IMR-90 (cell line): ENCODE measurements around the gene CLPSL2. TPM values are rescaled to one million over a fixed set of nuclear protein-coding genes. Genes with fewer than 3 reads are reported as not detected.

Experiments used
- ATAC-seq: fragments of 200-7000 bp; cut with Tn5 transposase; 2 replicates; pipeline ENCODE4 v1.9.1; 2020; ENCODE audit warnings: low read depth, mild to moderate bottlenecking, moderate library complexity
- BruUV-seq: library from RNA; stranded (reverse); fragments of 400-500 nt; replicated peaks from 2 replicates; lab custom pipeline; 2021; lab: Mats Ljungman, UMichigan
- CTCF ChIA-PET: fragments of 300-600 bp; formaldehyde crosslinking; extraction: SDS; loops from one replicate; lab custom pipeline; 2021; ENCODE audit warnings: antibody characterized with exemption; lab: Yijun Ruan, JAX
- POLR2A ChIA-PET: fragments of 300-600 bp; sonication (Branson Sonifier 250); formaldehyde crosslinking; loops from one replicate; lab custom pipeline; 2022; ENCODE audit warnings: antibody characterized with exemption; ENCODE audit not compliant: unreplicated experiment; lab: Charles Lee
- DNase-seq: peaks from one replicate; pipeline ENCODE4 v3.0.0; 2013
- H2AFZ ChIP-seq: replicated peaks from 2 replicates; pipeline ENCODE3; 2013; ENCODE audit warnings: low read length, mild to moderate bottlenecking; ENCODE audit not compliant: poor library complexity
- H2AK5ac ChIP-seq: 2 replicates; pipeline ENCODE4 v1.6.1; 2013; ENCODE audit warnings: low read depth, low read length, inconsistent platforms
- H2AK9ac ChIP-seq: replicated peaks from 2 replicates; pipeline ENCODE3; 2013; ENCODE audit warnings: mild to moderate bottlenecking, low read depth, low read length, moderate library complexity; ENCODE audit not compliant: poor library complexity
- H2BK120ac ChIP-seq: 2 replicates; pipeline ENCODE4 v1.6.1; 2013; ENCODE audit warnings: low read depth, low read length, inconsistent platforms
- H2BK15ac ChIP-seq: 3 replicates; pipeline ENCODE4 v1.6.1; 2013; ENCODE audit warnings: low read depth, low read length, inconsistent platforms
- H2BK20ac ChIP-seq: 2 replicates; pipeline ENCODE4 v1.6.1; 2013; ENCODE audit warnings: low read depth, mild to moderate bottlenecking, inconsistent platforms, low read length, moderate library complexity
- H2BK5ac ChIP-seq: 2 replicates; pipeline ENCODE4 v1.6.1; 2013; ENCODE audit warnings: mild to moderate bottlenecking, low read depth, low read length, inconsistent platforms; ENCODE audit not compliant: poor library complexity, severe bottlenecking
- H3K14ac ChIP-seq: replicated peaks from 2 replicates; pipeline ENCODE4 v1.6.1; 2013; ENCODE audit warnings: low read depth, low read length, inconsistent platforms
- H3K18ac ChIP-seq: 2 replicates; pipeline ENCODE4 v1.6.1; 2013; ENCODE audit warnings: low read depth, low read length, control low read depth
- H3K23ac ChIP-seq: 2 replicates; pipeline ENCODE4 v1.6.1; 2013; ENCODE audit warnings: low read depth, low read length, inconsistent platforms
- H3K27ac ChIP-seq: 2 replicates; pipeline ENCODE4 v1.5.1; 2013; ENCODE audit warnings: mild to moderate bottlenecking, control low read depth, low read length; ENCODE audit not compliant: insufficient read depth
- H3K27me3 ChIP-seq: 2 replicates; pipeline ENCODE4 v1.6.1; 2013; ENCODE audit warnings: low read length; ENCODE audit not compliant: control insufficient read depth, insufficient read depth
- H3K36me3 ChIP-seq: 2 replicates; pipeline ENCODE4 v1.6.1; 2013; ENCODE audit warnings: low read length, mixed read lengths; ENCODE audit not compliant: control insufficient read depth, insufficient read depth
- H3K4ac ChIP-seq: 2 replicates; pipeline ENCODE4 v1.6.1; 2013; ENCODE audit warnings: low read depth, low read length, inconsistent platforms
- H3K4me1 ChIP-seq: 2 replicates; pipeline ENCODE4 v1.6.1; 2013; ENCODE audit warnings: low read length, mixed read lengths; ENCODE audit not compliant: control insufficient read depth, insufficient read depth
- H3K4me2 ChIP-seq: 2 replicates; pipeline ENCODE4 v1.6.1; 2013; ENCODE audit warnings: low read depth, mild to moderate bottlenecking, control low read depth, low read length, moderate library complexity
- H3K4me3 ChIP-seq: 2 replicates; pipeline ENCODE4 v1.5.1; 2013; ENCODE audit warnings: low read depth, mild to moderate bottlenecking, control low read depth, low read length, moderate library complexity; ENCODE audit not compliant: insufficient read depth
- H3K56ac ChIP-seq: 2 replicates; pipeline ENCODE4 v1.6.1; 2013; ENCODE audit warnings: low read length, inconsistent platforms; ENCODE audit not compliant: insufficient read depth; ENCODE audit errors: extremely low read depth
- H3K79me1 ChIP-seq, 2 experiments: 2 replicates each; pipeline ENCODE4 v1.6.1; 2013; ENCODE audit warnings: low read length in 2 of 2, inconsistent platforms in 1 of 2, low read depth in 1 of 2
- H3K9ac ChIP-seq: 2 replicates; pipeline ENCODE4 v1.6.1; 2013; ENCODE audit warnings: low read depth, low read length, control low read depth
- H3K9me1 ChIP-seq: 2 replicates; pipeline ENCODE4 v1.6.1; 2013; ENCODE audit warnings: low read length, inconsistent platforms; ENCODE audit not compliant: insufficient read depth
- H3K9me3 ChIP-seq: 2 replicates; pipeline ENCODE4 v1.6.1; 2013; ENCODE audit warnings: low read length; ENCODE audit not compliant: control insufficient read depth, insufficient read depth
- H4K20me1 ChIP-seq: 2 replicates; pipeline ENCODE4 v1.6.1; 2013; ENCODE audit warnings: low read length, inconsistent platforms; ENCODE audit not compliant: insufficient read depth
- H4K5ac ChIP-seq: 2 replicates; pipeline ENCODE4 v1.6.1; 2013; ENCODE audit warnings: mild to moderate bottlenecking, low read depth, low read length, control low read depth
- H4K8ac ChIP-seq, 2 experiments: 2 replicates each; pipeline ENCODE4 v1.6.1; 2013; ENCODE audit warnings: low read depth in 2 of 2, low read length in 2 of 2, control low read depth in 1 of 2, inconsistent platforms in 1 of 2
- H4K91ac ChIP-seq: 2 replicates; pipeline ENCODE4 v1.6.1; 2013; ENCODE audit warnings: low read depth, low read length, inconsistent platforms; ENCODE audit not compliant: insufficient read depth
- CHD1 ChIP-seq: IDR thresholded peaks from 2 replicates; pipeline ENCODE4 v1.6.1; 2012; ENCODE audit warnings: low read depth, low read length, improper control_type of control experiment
- CTCF ChIP-seq: conservative IDR thresholded peaks from 2 replicates; pipeline ENCODE4 v1.5.1; 2012; ENCODE audit warnings: mild to moderate bottlenecking, low read depth, low read length, improper control_type of control experiment
- FOS ChIP-seq: fragments of 150-350 bp; IDR thresholded peaks from 2 replicates; pipeline ENCODE4 v1.6.1; 2016; ENCODE audit warnings: low read depth, low read length
- MAFK ChIP-seq: IDR thresholded peaks from 2 replicates; pipeline ENCODE4 v1.6.1; 2012; ENCODE audit warnings: low read depth, low read length, improper control_type of control experiment
- NFE2L2 ChIP-seq: fragments of 150-350 bp; IDR thresholded peaks from 2 replicates; pipeline ENCODE4 v1.6.1; 2016; ENCODE audit warnings: low read depth, mild to moderate bottlenecking, low read length
- POLR2A ChIP-seq: IDR thresholded peaks from 2 replicates; pipeline ENCODE4 v1.6.1; 2012; ENCODE audit warnings: mild to moderate bottlenecking, low read depth, low read length
- RAD21 ChIP-seq: IDR thresholded peaks from 2 replicates; pipeline ENCODE4 v1.6.1; 2012; ENCODE audit warnings: low read length, improper control_type of control experiment
- RCOR1 ChIP-seq: IDR thresholded peaks from 2 replicates; pipeline ENCODE4 v1.6.1; 2012; ENCODE audit warnings: mild to moderate bottlenecking, low read length, improper control_type of control experiment; ENCODE audit not compliant: insufficient replicate concordance
- RFX5 ChIP-seq: IDR thresholded peaks from 2 replicates; pipeline ENCODE4 v1.8.0; 2012; ENCODE audit warnings: low read depth, mild to moderate bottlenecking, low read length, moderate library complexity
- SMC3 ChIP-seq: fragments of 150-350 bp; IDR thresholded peaks from 2 replicates; pipeline ENCODE4 v1.6.1; 2016; ENCODE audit warnings: low read depth, mild to moderate bottlenecking, antibody characterized with exemption, low read length, moderate library complexity
- USF2 ChIP-seq: fragments of 150-350 bp; IDR thresholded peaks from 2 replicates; pipeline ENCODE4 v1.6.1; 2017; ENCODE audit warnings: mild to moderate bottlenecking, antibody characterized with exemption, low read length, low read depth
- WGBS, 2 experiments: methylation state at CpG; one replicate each; pipeline versions ENCODE4 v1.1.5 to v1.1.7; 2013; ENCODE audit warnings: missing lambda C conversion rate in 2 of 2; ENCODE audit not compliant: insufficient read length in 1 of 2; ENCODE audit errors: extremely low coverage in 2 of 2; 5-methylcytosine and 5-hydroxymethylcytosine counted together
- dilution Hi-C: fragments of 300-500 bp; cut with HindIII; formaldehyde crosslinking; loops from one replicate; pipeline ENCODE4 v1.14.3; 2018; ENCODE audit warnings: low sequenced_read_pairs; ENCODE audit not compliant: unreplicated experiment
- in situ Hi-C: fragments of 300-500 bp; cut with MboI; formaldehyde crosslinking; loops from 3 replicates; pipeline ENCODE4 v1.14.3; 2019; ENCODE audit warnings: low sequenced_read_pairs, inconsistent platforms, mixed read lengths
- intact Hi-C: fragments of 100-400 bp; cut with micrococcal nuclease; formaldehyde crosslinking; loops from 2 replicates; pipeline ENCODE4 v1.10.0; 2022
- polyA plus RNA-seq, 3 experiments: library from polyadenylated mRNA; depleted of rRNA; stranded (reverse); fragments of >200 nt; gene quantifications; 2 replicates each; pipeline ENCODE4 v1.2.3, GENCODE V29; 2012; ENCODE audit warnings: low replicate concordance in 1 of 3
- total RNA-seq: library from RNA; depleted of rRNA; stranded (reverse); fragments of >200 nt; gene quantifications from 2 replicates; pipeline ENCODE4 v1.2.3, GENCODE V29; 2012
- TF ChIP-seq, protein P1 (sequence below): fragments of 150-350 bp; IDR thresholded peaks from 2 replicates; pipeline ENCODE4 v1.6.1; 2016; ENCODE audit warnings: low read depth, mild to moderate bottlenecking, low read length, moderate library complexity, borderline replicate concordance

Gene CLPSL2
- total and polyA plus RNA-seq, 2 of the 4 experiments (the other 2 are of a cell fraction), result not detected

DNA sequence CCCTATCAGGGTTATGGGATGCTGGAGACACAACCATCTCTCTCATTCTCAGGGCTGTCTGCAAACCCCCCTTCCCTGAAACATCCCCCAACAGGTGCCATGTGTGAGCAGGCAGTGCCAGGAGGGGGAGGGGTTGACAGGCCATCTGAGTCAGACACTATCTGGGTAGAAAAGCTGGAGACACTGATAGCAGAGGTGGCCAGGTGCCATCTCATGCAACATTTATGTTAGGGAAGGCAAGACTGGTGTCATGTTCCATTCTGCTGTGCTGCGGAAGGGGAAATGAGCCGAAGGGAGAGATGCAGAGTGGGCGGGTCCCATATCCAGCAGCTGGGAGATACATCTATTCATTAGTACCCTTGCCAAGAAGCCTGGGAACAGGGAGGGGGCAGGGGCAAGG lies 32.3 kb downstream of the CLPSL2 start:
- ATAC-seq, result no peak
- H3K23ac ChIP-seq, result no peak overlapping the region
- ChIA-PET POLR2A (interaction anchor here (0.5 kb wide), 1 partner anchor 388 kb away, joined by 4 read pairs; no protein-coding TSS in a partner anchor), CTCF (no interaction called here)
- no peaks in the 10 kb centered on the region for H3K79me1 ChIP-seq
- no peak overlapping the region for H3K56ac ChIP-seq
- H3K9me1 ChIP-seq, result no peaks in the 10 kb centered on the region
- H4K5ac ChIP-seq, result no peak overlapping the region
- DNase-seq, result no peak
- no peak overlapping the region for H3K4me3 ChIP-seq
- no peak overlapping the region for H4K91ac ChIP-seq
- peaks cover 1% of the 10 kb centered on the region; the same call in 1 of the 2 replicates for H3K27me3 ChIP-seq
- H3K4ac ChIP-seq, result no peak overlapping the region
- H3K36me3 ChIP-seq, result no peaks in the 10 kb centered on the region
- no peaks in the 10 kb centered on the region for H3K4me1 ChIP-seq
- intact Hi-C loops, result no loop called here
- no peak overlapping the region for H2AK5ac ChIP-seq
- WGBS, 2 experiments, result no CpG with 5 or more reads among the region's 3 CpGs
- H4K8ac ChIP-seq, result no peak overlapping the region
- dilution Hi-C loops, result no loop called here
- H2BK20ac ChIP-seq, result no peak overlapping the region
- H3K4me2 ChIP-seq, result no peak overlapping the region
- no TSS peak for BruUV-seq
- H3K9me3 ChIP-seq, result no peaks in the 10 kb centered on the region
- H3K27ac ChIP-seq, result no peak overlapping the region
- H2BK120ac ChIP-seq, result no peak overlapping the region
- H4K20me1 ChIP-seq, result no peaks in the 10 kb centered on the region
- in situ Hi-C loops, result no loop called here
- no peak overlapping the region for H3K9ac ChIP-seq
- H2BK15ac ChIP-seq, result no peak overlapping the region
- no peak overlapping the region for H3K14ac ChIP-seq
- no peak overlapping the region for H2AFZ ChIP-seq
- H2AK9ac ChIP-seq, result no peak overlapping the region
- TF ChIP-seq NFE2L2 (no peak), RCOR1 (no peak), POLR2A (no peak), RAD21 (no peak), RFX5 (no peak), FOS (no peak), CTCF (no peak), MAFK (no peak), USF2 (no peak), SMC3 (no peak), CHD1 (no peak)
- TF ChIP-seq, protein P1, sequence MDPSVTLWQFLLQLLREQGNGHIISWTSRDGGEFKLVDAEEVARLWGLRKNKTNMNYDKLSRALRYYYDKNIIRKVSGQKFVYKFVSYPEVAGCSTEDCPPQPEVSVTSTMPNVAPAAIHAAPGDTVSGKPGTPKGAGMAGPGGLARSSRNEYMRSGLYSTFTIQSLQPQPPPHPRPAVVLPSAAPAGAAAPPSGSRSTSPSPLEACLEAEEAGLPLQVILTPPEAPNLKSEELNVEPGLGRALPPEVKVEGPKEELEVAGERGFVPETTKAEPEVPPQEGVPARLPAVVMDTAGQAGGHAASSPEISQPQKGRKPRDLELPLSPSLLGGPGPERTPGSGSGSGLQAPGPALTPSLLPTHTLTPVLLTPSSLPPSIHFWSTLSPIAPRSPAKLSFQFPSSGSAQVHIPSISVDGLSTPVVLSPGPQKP, result no peak
- H3K18ac ChIP-seq, result no peak overlapping the region
- H2BK5ac ChIP-seq, result no peak overlapping the region
